ENCODE measurements around the gene C1GALT1. TPM values are rescaled to one million over a fixed set of nuclear protein-coding genes. Genes with fewer than 3 reads are reported as not detected.

The C1GALT1 gene
- total and polyA plus RNA-seq, 2 donors, result 7.5 to 27.1 TPM

GRCh38 chr7:7265081-7266075 is 83.0 kb downstream of the C1GALT1 start:
- WGBS, result 86% methylated on average over 8 of the region's 8 CpGs
- no peak overlapping the region for H3K4me3 ChIP-seq (ENCODE audit: low read depth, low read length)
- H3K4me1 ChIP-seq (ENCODE audit: insufficient read depth), result no peaks in the 10 kb centered on the region
- H3K27ac ChIP-seq (ENCODE audit: low read depth), result no peak overlapping the region
- no peak for DNase-seq (ENCODE audit: extremely low spot score)
- H3K36me3 ChIP-seq (ENCODE audit: insufficient read depth), result no peaks in the 10 kb centered on the region

- WGBS, result 57% methylated on average over 6 of the region's 6 CpGs
- DNase-seq (ENCODE audit: extremely low spot score), result no peak
- Histone ChIP-seq H3K4me1 (ENCODE audit: insufficient read depth) (no peaks in the 10 kb centered on the region), H3K4me3 (ENCODE audit: low read depth, low read length) (no peak overlapping the region), H3K27ac (ENCODE audit: low read depth) (no peak overlapping the region), H3K36me3 (ENCODE audit: insufficient read depth) (no peaks in the 10 kb centered on the region)
Observed at GRCh38 chr7:7266257-7266881, 84.0 kb downstream of the C1GALT1 start.

DNA sequence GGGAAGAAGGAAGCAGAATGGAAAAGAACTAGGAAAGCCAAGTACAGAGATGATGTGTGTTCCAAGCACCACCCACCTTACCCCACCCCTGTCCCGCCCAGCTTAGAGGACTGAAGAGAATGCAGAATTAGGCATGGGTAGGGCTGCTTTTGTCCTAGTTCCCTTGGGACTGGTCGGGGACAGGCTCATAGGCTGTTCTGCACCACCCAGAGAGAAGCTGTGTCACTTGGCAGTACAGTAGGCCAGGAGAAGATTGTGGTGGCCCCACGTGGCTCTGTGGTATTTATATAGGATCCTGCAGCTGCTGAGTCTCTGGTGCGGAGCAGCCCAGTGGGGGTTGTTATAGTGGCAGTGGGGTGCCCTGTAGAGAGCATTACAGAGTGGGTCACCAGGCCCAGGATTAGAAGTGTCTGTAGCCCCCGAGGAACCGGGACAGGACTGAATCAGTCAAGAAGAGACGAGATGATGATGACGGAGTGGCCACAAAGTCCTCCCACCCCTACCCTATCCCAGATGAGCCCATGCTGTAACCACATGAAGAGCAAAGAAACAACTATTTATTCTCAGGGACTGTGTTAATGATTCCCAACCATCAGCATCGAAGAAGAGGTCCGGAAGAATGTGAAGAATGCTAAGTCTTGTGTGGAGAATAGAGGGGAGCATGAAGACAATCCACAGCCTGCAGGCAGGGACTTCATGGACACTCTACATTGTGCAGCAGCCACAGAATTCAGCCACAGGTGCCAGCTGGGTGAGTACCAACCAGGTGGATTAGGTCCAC is 88.9 kb downstream of the C1GALT1 start:
- 85% methylated on average over 10 of the region's 10 CpGs for WGBS

DNA sequence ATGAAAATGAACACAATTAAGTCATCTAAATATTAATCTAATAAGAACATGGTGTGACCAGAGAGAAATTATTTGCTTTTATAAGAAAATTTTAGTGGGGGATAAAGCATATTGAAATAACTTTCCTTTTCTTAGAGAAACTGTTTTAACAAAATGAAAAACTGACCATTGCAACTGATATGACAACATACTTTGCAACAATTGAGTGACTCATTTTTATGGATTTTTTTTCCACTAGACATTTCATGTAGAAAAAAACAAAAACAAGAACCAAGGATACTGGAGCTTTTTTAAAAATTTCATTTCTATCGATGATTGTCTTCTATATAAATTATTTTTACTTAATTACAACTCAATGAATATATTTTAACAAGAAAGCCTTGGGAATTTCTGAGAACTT is 90.0 kb downstream of the C1GALT1 start:
- no peaks in the 10 kb centered on the region for H3K4me1 ChIP-seq (ENCODE audit: insufficient read depth)
- no peak for DNase-seq (ENCODE audit: extremely low spot score)
- no peaks in the 10 kb centered on the region for H3K36me3 ChIP-seq (ENCODE audit: insufficient read depth)
- H3K27ac ChIP-seq (ENCODE audit: low read depth), result no peak overlapping the region
- 84% methylated on average over 1 of the region's 1 CpG for WGBS
- no peak overlapping the region for H3K4me3 ChIP-seq (ENCODE audit: low read depth, low read length)

More for the DNA sequence above, 88.9 kb downstream of the C1GALT1 start:
- no peak overlapping the region for H3K27ac ChIP-seq (ENCODE audit: low read depth)
- no peaks in the 10 kb centered on the region for H3K36me3 ChIP-seq (ENCODE audit: insufficient read depth)
- no peak overlapping the region for H3K4me3 ChIP-seq (ENCODE audit: low read depth, low read length)
- no peak for DNase-seq (ENCODE audit: extremely low spot score)
- H3K4me1 ChIP-seq (ENCODE audit: insufficient read depth), result no peaks in the 10 kb centered on the region

GRCh38 chr7:7274782-7275181 is 92.4 kb downstream of the C1GALT1 start:
- DNase-seq (ENCODE audit: extremely low spot score), result no peak
- Histone ChIP-seq H3K27ac (ENCODE audit: low read depth) (no peak overlapping the region), H3K36me3 (ENCODE audit: insufficient read depth) (no peaks in the 10 kb centered on the region), H3K4me3 (ENCODE audit: low read depth, low read length) (no peak overlapping the region), H3K4me1 (ENCODE audit: insufficient read depth) (no peaks in the 10 kb centered on the region)
- WGBS, result 49% methylated on average over 3 of the region's 3 CpGs

GRCh38 chr7:7276161-7276560 is 93.8 kb downstream of the C1GALT1 start:
- Histone ChIP-seq H3K27ac (ENCODE audit: low read depth) (no peak overlapping the region), H3K4me1 (ENCODE audit: insufficient read depth) (no peaks in the 10 kb centered on the region), H3K4me3 (ENCODE audit: low read depth, low read length) (no peak overlapping the region), H3K36me3 (ENCODE audit: insufficient read depth) (no peaks in the 10 kb centered on the region)
- DNase-seq (ENCODE audit: extremely low spot score), result no peak
- WGBS, result 59% methylated on average over 3 of the region's 3 CpGs

DNA sequence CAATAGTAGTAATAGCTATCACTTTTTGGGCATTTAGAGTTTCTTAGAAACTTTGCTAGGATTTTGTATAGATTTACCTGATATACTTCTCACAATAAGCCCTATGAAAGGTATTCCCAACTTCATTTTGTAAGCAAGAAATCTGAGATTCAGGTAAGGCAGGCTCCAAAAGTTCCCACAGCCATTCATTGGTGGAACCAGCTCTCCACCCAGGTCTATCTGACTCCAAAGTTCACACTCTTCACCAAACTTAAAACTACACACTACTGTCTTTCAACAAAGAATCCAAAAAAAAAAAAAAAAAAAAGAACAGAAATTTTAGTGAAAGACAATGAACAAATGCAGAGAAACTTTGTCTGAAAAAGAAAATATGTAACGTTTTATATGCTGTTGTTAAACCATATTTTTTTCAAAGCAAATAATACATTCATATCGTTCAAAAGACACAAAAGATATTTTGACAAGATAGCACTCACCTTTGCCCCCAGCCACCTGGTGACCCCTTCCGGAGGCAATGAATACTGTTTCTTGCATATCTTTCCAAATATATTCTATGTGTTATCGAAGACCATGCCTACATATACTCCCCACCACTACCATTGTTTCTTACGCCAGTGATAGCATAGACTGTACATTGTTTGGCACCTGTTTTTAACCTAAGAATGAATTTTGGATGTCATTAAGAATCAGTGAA is 108.2 kb downstream of the C1GALT1 start:
- Histone ChIP-seq H3K4me1 (ENCODE audit: insufficient read depth) (no peaks in the 10 kb centered on the region), H3K36me3 (ENCODE audit: insufficient read depth) (no peaks in the 10 kb centered on the region), H3K27ac (ENCODE audit: low read depth) (no peak overlapping the region), H3K4me3 (ENCODE audit: low read depth, low read length) (no peak overlapping the region)
- no peak for DNase-seq (ENCODE audit: extremely low spot score)
- 78% methylated on average over 5 of the region's 5 CpGs for WGBS

DNA sequence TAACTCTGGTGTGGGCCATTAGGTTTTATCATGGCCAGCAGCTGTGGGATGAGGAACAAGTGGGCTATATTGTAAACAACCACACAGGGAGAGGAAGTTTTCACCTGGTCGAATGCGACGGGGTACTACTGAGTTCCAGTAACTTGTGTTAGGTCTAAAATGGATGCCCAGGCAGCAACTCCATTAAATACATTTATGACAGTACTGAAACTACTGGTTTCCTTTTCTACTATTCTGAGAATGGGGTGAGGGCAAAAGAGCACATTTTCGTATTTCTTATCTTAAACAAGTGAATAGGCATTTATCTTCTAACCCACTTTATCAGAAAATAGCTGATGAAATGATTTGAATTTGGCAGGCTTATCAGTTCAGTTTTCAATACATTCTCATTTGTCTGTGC is 109.7 kb downstream of the C1GALT1 start:
- Histone ChIP-seq H3K36me3 (ENCODE audit: insufficient read depth) (no peaks in the 10 kb centered on the region), H3K4me3 (ENCODE audit: low read depth, low read length) (no peak overlapping the region), H3K27ac (ENCODE audit: low read depth) (no peak overlapping the region), H3K4me1 (ENCODE audit: insufficient read depth) (no peaks in the 10 kb centered on the region)
- DNase-seq (ENCODE audit: extremely low spot score), result no peak
- 62% methylated on average over 4 of the region's 4 CpGs for WGBS

- Histone ChIP-seq H3K27ac (ENCODE audit: low read depth) (no peak overlapping the region), H3K36me3 (ENCODE audit: insufficient read depth) (no peaks in the 10 kb centered on the region), H3K4me3 (ENCODE audit: low read depth, low read length) (no peak overlapping the region), H3K4me1 (ENCODE audit: insufficient read depth) (no peaks in the 10 kb centered on the region)
- WGBS, result 82% methylated on average over 5 of the region's 5 CpGs
- no peak for DNase-seq (ENCODE audit: extremely low spot score)
Observed at GRCh38 chr7:7292608-7293007, 110.3 kb downstream of the C1GALT1 start.

GRCh38 chr7:7293092-7293491 is 110.7 kb downstream of the C1GALT1 start:
- Histone ChIP-seq H3K4me1 (ENCODE audit: insufficient read depth) (no peaks in the 10 kb centered on the region), H3K36me3 (ENCODE audit: insufficient read depth) (no peaks in the 10 kb centered on the region), H3K4me3 (ENCODE audit: low read depth, low read length) (no peak overlapping the region), H3K27ac (ENCODE audit: low read depth) (no peak overlapping the region)
- DNase-seq (ENCODE audit: extremely low spot score), result no peak
- WGBS, result 94% methylated on average over 2 of the region's 2 CpGs

DNA sequence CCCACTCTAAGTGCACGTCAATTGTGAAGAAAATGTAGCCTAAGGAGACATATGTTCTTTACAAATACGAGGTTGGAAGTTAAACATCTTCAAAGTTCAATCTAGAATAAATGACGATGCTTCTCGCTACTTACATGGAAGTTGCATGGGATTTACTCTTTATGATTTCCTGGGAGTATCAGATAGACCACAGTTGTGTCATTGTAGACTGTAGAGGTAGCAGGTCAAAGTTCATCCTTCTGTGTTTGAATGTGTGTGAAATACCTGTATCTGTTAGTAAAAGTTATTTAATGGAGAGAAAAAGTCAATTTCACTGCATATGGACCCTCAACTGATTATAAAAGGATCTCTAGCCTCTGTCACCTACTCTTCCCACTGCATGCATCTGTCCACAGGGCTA is 112.6 kb downstream of the C1GALT1 start:
- Histone ChIP-seq H3K4me3 (ENCODE audit: low read depth, low read length) (no peak overlapping the region), H3K4me1 (ENCODE audit: insufficient read depth) (no peaks in the 10 kb centered on the region), H3K36me3 (ENCODE audit: insufficient read depth) (no peaks in the 10 kb centered on the region), H3K27ac (ENCODE audit: low read depth) (no peak overlapping the region)
- no peak for DNase-seq (ENCODE audit: extremely low spot score)
- WGBS, result 85% methylated on average over 4 of the region's 4 CpGs

All from urinary bladder (tissue), 4 donors.